ENCODE results near the gene NT5C2.
"Not testable (repeated sequence)": the region's sequence is repeated elsewhere in the genome, so short reads cannot be mapped to it uniquely, and the experiment has no call there.

The NT5C2 gene

DNA sequence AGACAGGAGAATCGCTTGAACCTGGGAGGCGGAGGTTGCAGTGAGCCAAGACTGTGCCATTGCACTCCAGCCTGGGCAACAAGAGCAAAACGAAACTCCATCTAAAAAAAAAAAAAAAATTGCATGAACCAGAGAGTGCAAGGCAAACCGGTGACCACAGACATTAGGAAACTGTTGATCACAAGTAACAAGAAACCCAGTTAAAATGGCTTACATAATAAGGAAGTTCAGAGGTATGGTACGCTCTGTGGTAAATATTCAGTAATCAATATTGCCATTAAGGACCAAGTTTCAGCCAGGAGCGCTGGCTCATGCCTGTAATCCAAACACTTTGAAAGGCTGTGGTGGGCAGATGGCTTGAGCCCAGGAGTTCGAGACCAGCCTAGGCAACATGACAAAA is 9.2 kb upstream of the NT5C2 start:
- DNase-seq (ENCODE audit: insufficient read length, low spot score) = no peak

DNA sequence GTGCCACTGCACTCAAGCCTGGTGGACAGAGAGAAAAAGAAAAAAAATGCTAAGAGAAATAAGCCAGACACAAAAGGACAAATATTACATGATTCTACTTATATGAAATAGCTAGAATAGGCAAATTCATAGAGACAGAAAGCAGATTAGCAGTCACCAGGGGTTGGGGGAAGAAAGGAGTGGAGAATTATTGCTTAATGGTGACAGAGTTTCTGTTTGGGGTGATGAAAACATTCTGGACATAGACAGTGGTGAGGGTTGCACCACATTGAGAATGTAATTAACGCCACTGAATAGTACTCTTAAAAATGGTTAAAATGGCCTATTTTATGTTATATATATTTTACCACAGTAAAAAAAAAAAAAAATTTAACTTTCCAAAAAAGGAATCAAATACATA is 6.4 kb upstream of the NT5C2 start:
- no peak for FAIRE-seq
- TF ChIP-seq PAX5 (IDR thresholded peaks at IDR 0.05; ENCODE audit: insufficient read depth, low read length, severe bottlenecking) = no peak
- TF ChIP-seq SPI1 (IDR thresholded peaks at IDR 0.05; ENCODE audit: low read depth, low read length) = no peak
- no peak for TF ChIP-seq POLR2AphosphoS5 (IDR thresholded peaks at IDR 0.05; ENCODE audit: low read depth, low read length)
- TF ChIP-seq POU2F2 (IDR thresholded peaks at IDR 0.05; ENCODE audit: low read depth, low read length) = no peak
- TF ChIP-seq POLR2A (IDR thresholded peaks at IDR 0.05; ENCODE audit: low read depth, low read length) = no peak
- no peak for TF ChIP-seq TAF1 (IDR thresholded peaks at IDR 0.05; ENCODE audit: low read depth, low read length)
- DNase-seq (ENCODE audit: insufficient read length, low spot score) = no peak

More for the DNA sequence above, 9.2 kb upstream of the NT5C2 start:
- FAIRE-seq = no peak
- no peak for TF ChIP-seq TAF1 (IDR thresholded peaks at IDR 0.05; ENCODE audit: low read depth, low read length)
- TF ChIP-seq SPI1 (IDR thresholded peaks at IDR 0.05; ENCODE audit: low read depth, low read length) = no peak
- TF ChIP-seq POLR2A (IDR thresholded peaks at IDR 0.05; ENCODE audit: low read depth, low read length) = no peak
- no peak for TF ChIP-seq POLR2AphosphoS5 (IDR thresholded peaks at IDR 0.05; ENCODE audit: low read depth, low read length)
- no peak for TF ChIP-seq POU2F2 (IDR thresholded peaks at IDR 0.05; ENCODE audit: low read depth, low read length)
- TF ChIP-seq PAX5 (IDR thresholded peaks at IDR 0.05; ENCODE audit: insufficient read depth, low read length, severe bottlenecking) = no peak

DNA sequence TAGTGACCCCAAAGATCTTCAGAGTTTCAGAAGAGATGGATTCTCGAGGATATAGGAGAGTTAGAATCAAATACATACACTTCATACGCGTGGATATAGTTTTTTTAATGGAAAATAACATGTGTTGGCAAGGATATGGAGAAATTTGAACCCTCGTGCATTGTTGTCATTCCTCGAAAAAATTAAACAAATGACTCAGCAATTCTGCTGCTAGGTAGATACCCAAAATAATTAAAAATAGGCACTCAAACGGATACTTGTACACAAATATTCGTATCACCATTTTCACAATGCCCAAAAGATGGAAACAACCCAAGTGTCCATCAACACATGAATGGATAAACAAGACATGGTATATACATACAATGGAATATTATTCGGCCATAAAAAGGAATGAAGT is 5.6 kb upstream of the NT5C2 start:
- FAIRE-seq (no peak), DNase-seq (ENCODE audit: insufficient read length, low spot score) (no peak)
- TF ChIP-seq POU2F2 (IDR thresholded peaks at IDR 0.05; ENCODE audit: low read depth, low read length) (no peak), POLR2A (IDR thresholded peaks at IDR 0.05; ENCODE audit: low read depth, low read length) (no peak), POLR2AphosphoS5 (IDR thresholded peaks at IDR 0.05; ENCODE audit: low read depth, low read length) (no peak), PAX5 (IDR thresholded peaks at IDR 0.05; ENCODE audit: insufficient read depth, low read length, severe bottlenecking) (no peak), SPI1 (IDR thresholded peaks at IDR 0.05; ENCODE audit: low read depth, low read length) (no peak), TAF1 (IDR thresholded peaks at IDR 0.05; ENCODE audit: low read depth, low read length) (no peak)

DNA sequence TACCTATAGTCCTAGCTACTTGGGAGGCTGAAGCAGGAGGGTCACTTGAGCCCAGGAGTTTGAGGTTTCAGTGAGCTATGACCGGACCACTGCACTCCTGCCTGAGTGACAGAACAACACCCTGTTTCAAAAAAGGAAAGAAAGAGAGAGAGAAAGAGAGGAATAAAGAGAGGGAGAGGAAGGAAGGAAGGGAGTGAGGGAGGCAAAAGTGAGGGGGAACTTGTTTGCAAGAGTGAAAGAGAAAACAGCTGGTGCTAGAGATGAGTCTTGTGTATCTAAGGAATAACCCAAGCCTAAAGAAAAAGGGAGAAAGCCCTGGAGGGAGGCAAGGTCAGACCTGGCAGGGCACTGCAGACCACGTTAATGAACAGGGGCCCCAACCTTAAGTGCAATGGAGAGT is 4.8 kb upstream of the NT5C2 start:
- no peak for FAIRE-seq
- no peak for DNase-seq (ENCODE audit: insufficient read length, low spot score)
- TF ChIP-seq POU2F2 (IDR thresholded peaks at IDR 0.05; ENCODE audit: low read depth, low read length) (no peak), PAX5 (IDR thresholded peaks at IDR 0.05; ENCODE audit: insufficient read depth, low read length, severe bottlenecking) (no peak), POLR2AphosphoS5 (IDR thresholded peaks at IDR 0.05; ENCODE audit: low read depth, low read length) (no peak), POLR2A (IDR thresholded peaks at IDR 0.05; ENCODE audit: low read depth, low read length) (no peak), SPI1 (IDR thresholded peaks at IDR 0.05; ENCODE audit: low read depth, low read length) (no peak), TAF1 (IDR thresholded peaks at IDR 0.05; ENCODE audit: low read depth, low read length) (no peak)

DNA sequence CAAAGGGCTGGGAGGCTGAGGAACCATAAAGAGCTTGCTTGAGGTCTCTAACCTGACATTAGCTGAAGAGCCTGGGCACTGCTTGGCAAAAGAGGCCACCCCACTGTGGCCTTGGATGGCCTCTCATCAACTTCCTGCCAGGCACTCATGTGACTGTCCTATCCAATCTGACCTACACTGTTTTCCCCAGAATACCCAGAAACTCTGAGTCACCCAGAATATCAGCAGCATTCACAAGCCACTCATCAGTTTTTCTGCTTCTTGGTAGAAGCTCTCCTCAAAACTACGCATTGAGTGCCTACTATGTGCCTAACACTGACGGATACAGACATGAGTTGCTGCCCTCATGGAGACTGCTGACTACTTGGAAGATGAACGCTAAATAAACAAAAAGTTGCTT is 4.1 kb upstream of the NT5C2 start:
- no peak for DNase-seq (ENCODE audit: insufficient read length, low spot score)
- FAIRE-seq = no peak
- TF ChIP-seq POLR2AphosphoS5 (IDR thresholded peaks at IDR 0.05; ENCODE audit: low read depth, low read length) = no peak
- no peak for TF ChIP-seq SPI1 (IDR thresholded peaks at IDR 0.05; ENCODE audit: low read depth, low read length)
- TF ChIP-seq PAX5 (IDR thresholded peaks at IDR 0.05; ENCODE audit: insufficient read depth, low read length, severe bottlenecking) = no peak
- no peak for TF ChIP-seq TAF1 (IDR thresholded peaks at IDR 0.05; ENCODE audit: low read depth, low read length)
- no peak for TF ChIP-seq POLR2A (IDR thresholded peaks at IDR 0.05; ENCODE audit: low read depth, low read length)
- no peak for TF ChIP-seq POU2F2 (IDR thresholded peaks at IDR 0.05; ENCODE audit: low read depth, low read length)

DNA sequence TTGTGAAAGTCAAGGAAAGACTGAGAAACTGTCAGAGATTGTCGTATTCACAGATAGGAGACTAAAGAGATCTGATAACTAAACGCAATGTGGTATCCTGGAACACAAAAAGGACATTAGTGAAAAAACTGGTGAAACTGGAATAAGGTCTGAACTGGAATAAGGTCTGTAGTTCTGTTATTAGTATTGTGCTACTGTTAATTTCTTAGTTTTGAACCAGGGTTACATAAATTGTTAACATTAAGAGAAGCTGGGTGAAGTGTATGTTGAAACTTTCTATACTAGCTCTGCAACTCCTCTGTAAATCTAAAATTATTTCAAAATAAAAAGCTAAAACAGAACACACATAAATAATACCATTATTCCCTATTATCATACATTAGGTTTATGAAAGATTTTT is 3.4 kb upstream of the NT5C2 start:
- FAIRE-seq = no peak
- no peak for DNase-seq (ENCODE audit: insufficient read length, low spot score)
- no peak for TF ChIP-seq POU2F2 (IDR thresholded peaks at IDR 0.05; ENCODE audit: low read depth, low read length)

DNA sequence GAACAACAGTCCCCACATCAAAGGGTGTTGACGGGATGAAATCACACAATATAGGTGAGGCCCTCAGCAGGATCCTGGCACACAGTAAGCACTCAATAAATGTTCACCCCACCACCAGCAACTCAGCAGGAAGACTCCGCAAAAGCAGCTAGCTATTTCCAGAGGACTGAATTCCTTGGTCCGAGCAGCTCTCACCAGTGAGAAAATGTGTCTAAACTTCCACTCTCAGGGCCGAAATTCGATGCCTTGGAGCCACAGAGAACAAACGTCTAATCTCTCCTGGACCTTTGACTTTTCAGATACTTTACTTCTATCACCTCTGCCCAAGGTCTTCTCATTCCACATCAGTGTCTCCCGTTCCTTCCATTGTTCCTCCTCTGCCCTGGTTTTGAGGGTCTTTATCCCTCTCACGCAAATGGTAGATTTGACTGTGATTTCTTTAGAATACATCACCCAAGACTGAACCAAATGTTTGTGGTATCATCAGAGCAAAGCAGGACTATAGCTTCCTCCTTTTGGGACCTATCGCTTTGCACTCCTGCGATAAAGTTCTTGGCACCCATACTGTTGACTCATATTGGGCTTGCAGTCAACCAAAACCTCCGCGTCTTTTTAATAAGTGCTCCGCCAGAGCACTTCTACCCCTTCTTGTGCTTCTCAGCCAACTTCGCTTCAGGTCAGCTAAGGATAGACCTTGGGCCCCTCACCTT is 903 bp upstream of the NT5C2 start:
- FAIRE-seq = no peak
- TF ChIP-seq POLR2A (IDR thresholded peaks at IDR 0.05; ENCODE audit: low read depth, low read length) = no peak
- no peak for TF ChIP-seq PAX5 (IDR thresholded peaks at IDR 0.05; ENCODE audit: insufficient read depth, low read length, severe bottlenecking)
- no peak for TF ChIP-seq POLR2AphosphoS5 (IDR thresholded peaks at IDR 0.05; ENCODE audit: low read depth, low read length)
- no peak for TF ChIP-seq SPI1 (IDR thresholded peaks at IDR 0.05; ENCODE audit: low read depth, low read length)
- TF ChIP-seq POU2F2 (IDR thresholded peaks at IDR 0.05; ENCODE audit: low read depth, low read length) = no peak
- no peak for TF ChIP-seq TAF1 (IDR thresholded peaks at IDR 0.05; ENCODE audit: low read depth, low read length)
- DNase-seq (ENCODE audit: insufficient read length, low spot score) = no peak

DNA sequence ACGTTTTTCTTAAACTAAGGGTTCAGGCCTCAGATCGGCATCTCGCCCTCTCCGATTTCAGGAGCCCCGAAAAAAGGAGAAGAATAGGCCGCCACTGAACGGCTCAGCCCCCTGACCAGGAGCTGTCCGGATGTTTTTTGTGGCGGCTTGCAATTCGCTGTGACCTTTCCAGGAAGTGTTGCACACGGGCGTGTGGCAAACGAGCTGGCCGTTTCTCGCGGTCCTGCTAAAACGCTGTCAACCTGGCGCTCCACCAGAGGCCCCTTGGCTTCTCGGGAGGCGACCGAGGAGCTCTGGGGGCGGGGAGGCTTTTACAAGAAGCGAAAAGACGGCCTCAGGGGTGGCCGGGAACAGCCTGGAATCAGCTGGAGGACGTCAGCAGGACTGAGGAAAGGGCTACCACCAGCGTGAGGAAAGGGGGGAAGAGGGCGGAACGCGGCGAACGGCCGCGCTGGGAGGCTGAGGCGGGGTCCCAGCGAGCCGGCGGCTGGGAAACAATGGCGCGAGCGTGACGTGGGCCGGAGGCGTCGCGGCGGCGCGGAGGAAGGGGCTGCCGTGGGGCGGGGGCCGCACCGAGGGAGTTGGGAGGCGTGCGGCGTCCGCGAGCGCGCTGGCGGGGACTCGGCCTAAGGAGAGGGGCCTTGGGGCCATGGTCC is 493 bp downstream of the NT5C2 start:
- FAIRE-seq (no peak), DNase-seq (ENCODE audit: insufficient read length, low spot score) (peak; percentile 38)
- no peak for TF ChIP-seq POU2F2 (IDR thresholded peaks at IDR 0.05; ENCODE audit: low read depth, low read length)
- TF ChIP-seq TAF1 (IDR thresholded peaks at IDR 0.05; ENCODE audit: low read depth, low read length) = no peak
- no peak for TF ChIP-seq PAX5 (IDR thresholded peaks at IDR 0.05; ENCODE audit: insufficient read depth, low read length, severe bottlenecking)
- no peak for TF ChIP-seq SPI1 (IDR thresholded peaks at IDR 0.05; ENCODE audit: low read depth, low read length)
- peak; percentile 45; the same call in 1 of the 2 replicates for TF ChIP-seq POLR2AphosphoS5 (IDR thresholded peaks at IDR 0.05; ENCODE audit: low read depth, low read length)

DNA sequence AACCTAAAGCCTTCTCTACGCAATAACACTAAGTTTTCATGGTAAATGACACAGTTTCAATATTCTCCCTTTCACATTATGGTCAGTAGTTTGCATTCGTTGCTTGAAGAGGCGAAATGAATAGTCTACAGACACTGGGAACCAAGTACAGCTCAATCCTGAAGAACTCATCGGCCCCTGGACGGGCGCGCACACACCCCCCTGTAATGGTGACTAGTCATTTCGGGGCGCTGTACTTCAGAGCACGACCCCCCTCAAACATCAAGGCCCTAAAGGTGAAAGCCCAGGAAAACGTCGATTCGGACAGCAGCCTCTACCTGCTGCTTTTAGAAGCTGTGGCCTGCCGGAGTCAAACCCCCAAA is 1.0 kb downstream of the NT5C2 start:
- FAIRE-seq = peak; percentile 33
- no peak for DNase-seq (ENCODE audit: insufficient read length, low spot score)
- TF ChIP-seq TAF1 (IDR thresholded peaks at IDR 0.05; ENCODE audit: low read depth, low read length) (0 out of 2 replicates have a peak, but pooled peaks have one; percentile 10), POLR2A (IDR thresholded peaks at IDR 0.05; ENCODE audit: low read depth, low read length) (no peak), POLR2AphosphoS5 (IDR thresholded peaks at IDR 0.05; ENCODE audit: low read depth, low read length) (no peak)

DNA sequence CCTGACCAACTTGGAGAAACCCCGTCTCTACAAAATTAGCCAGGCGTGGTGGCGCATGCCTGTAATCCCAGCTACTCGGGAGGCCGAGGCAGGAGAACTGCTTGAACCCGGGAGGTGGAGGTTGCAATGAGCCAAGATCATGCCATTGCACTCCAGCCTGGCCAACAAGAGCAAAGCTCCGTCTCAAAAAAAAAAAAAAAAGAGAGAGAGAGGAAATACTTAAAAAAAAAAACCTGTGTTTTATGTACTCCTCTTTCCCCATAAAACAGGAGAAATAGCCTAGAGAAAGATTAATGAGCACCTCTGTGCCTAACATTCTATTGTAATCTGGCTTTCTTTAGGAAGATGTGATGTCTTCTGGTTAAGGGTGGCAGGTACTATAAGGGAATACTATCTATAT is 1.9 kb downstream of the NT5C2 start:
- DNase-seq (ENCODE audit: insufficient read length, low spot score) = not testable (repeated sequence)

More for the DNA sequence above, 1.9 kb downstream of the NT5C2 start:
- not testable (repeated sequence) for FAIRE-seq
